Tibial artery (tissue), 4 donors: ENCODE data around the gene TOGARAM2.

Experiments used
- DNase-seq, 2 donors: peaks; one replicate each; pipeline ENCODE4 v3.0.0-alpha.2; 2019
- H3K27ac ChIP-seq, 2 donors: fragments of 200-600 bp; sonication (generic) in 1 of 2; 1 replicate in 1 of 2; 2 replicates in 1 of 2; pipeline ENCODE4 v1.5.1; 2018 to 2019; ENCODE audit warnings: mild to moderate bottlenecking in 1 of 2
- H3K27me3 ChIP-seq, 2 donors: fragments of 200-600 bp; sonication (generic) in 1 of 2; one replicate each; pipeline versions ENCODE4 v1.5.1 to v1.6.0; 2016 to 2019
- H3K36me3 ChIP-seq, 3 donors: fragments of 200-600 bp; sonication (generic) in 2 of 3; one replicate each; pipeline ENCODE4 v1.5.1; 2016 to 2019; ENCODE audit warnings: mild to moderate bottlenecking in 2 of 3
- H3K4me1 ChIP-seq, 4 donors: fragments of 200-600 bp; sonication (generic) in 2 of 4; 1 replicate in 3 of 4; 2 replicates in 1 of 4; pipeline ENCODE4 v1.5.1; 2016 to 2019
- H3K4me3 ChIP-seq, 2 donors: fragments of 200-600 bp; sonication (generic) in 1 of 2; 1 replicate in 1 of 2; 2 replicates in 1 of 2; pipeline ENCODE4 v1.5.1; 2018 to 2019; ENCODE audit warnings: mild to moderate bottlenecking in 2 of 2
- H3K9me3 ChIP-seq, 3 donors: fragments of 200-600 bp; sonication (generic) in 1 of 3; one replicate each; pipeline ENCODE4 v1.5.1; 2016 to 2019
- intact Hi-C: fragments of 100-400 bp; cut with DNase I; formaldehyde crosslinking; loops from one replicate; pipeline ENCODE4 v1.15.0; 2023; ENCODE audit warnings: low total_unique reads
- TF ChIP-seq, protein P1 (sequence below), 2 experiments: fragments of 200-600 bp in 1 of 2; fragments of 450-650 bp in 1 of 2; IDR thresholded peaks; one replicate each; pipeline ENCODE4 v1.5.1; 2017 to 2019; ENCODE audit warnings: antibody characterized with exemption in 2 of 2, mild to moderate bottlenecking in 1 of 2, moderate library complexity in 1 of 2

TOGARAM2 gene

DNA sequence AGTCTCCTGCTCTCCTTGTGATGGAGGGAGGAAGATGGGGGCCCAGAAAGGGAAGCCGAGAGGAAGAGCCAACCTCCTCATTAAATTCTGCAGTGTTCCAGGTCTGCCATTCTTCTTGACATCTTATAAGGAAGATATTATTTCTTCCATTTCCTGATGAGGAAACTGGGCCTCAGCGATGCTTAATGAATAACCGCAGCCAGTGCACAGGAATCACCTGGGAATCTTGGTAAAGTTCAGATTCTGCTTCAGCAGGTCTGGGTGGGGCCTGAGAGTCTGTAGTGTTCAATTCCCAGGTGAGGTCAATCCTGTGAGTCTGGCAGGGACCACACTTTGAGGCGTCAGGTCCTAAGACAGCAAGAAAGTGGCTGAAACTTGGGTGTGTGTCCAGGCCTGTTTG lies 75.9 kb downstream of the TOGARAM2 start:
- Histone ChIP-seq H3K27ac (no peak overlapping the region), H3K9me3 (no peaks in the 10 kb centered on the region), H3K36me3 (no peaks in the 10 kb centered on the region), H3K4me1 (no peaks in the 10 kb centered on the region), H3K27me3 (no peaks in the 10 kb centered on the region), H3K4me3 (no peak overlapping the region)
- DNase-seq: peak in 1 of 2 donors; percentile 24
- TF ChIP-seq, protein P1, sequence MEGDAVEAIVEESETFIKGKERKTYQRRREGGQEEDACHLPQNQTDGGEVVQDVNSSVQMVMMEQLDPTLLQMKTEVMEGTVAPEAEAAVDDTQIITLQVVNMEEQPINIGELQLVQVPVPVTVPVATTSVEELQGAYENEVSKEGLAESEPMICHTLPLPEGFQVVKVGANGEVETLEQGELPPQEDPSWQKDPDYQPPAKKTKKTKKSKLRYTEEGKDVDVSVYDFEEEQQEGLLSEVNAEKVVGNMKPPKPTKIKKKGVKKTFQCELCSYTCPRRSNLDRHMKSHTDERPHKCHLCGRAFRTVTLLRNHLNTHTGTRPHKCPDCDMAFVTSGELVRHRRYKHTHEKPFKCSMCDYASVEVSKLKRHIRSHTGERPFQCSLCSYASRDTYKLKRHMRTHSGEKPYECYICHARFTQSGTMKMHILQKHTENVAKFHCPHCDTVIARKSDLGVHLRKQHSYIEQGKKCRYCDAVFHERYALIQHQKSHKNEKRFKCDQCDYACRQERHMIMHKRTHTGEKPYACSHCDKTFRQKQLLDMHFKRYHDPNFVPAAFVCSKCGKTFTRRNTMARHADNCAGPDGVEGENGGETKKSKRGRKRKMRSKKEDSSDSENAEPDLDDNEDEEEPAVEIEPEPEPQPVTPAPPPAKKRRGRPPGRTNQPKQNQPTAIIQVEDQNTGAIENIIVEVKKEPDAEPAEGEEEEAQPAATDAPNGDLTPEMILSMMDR (IDR thresholded peaks at IDR 0.05): no peak
- intact Hi-C loops: no loop called here

DNA sequence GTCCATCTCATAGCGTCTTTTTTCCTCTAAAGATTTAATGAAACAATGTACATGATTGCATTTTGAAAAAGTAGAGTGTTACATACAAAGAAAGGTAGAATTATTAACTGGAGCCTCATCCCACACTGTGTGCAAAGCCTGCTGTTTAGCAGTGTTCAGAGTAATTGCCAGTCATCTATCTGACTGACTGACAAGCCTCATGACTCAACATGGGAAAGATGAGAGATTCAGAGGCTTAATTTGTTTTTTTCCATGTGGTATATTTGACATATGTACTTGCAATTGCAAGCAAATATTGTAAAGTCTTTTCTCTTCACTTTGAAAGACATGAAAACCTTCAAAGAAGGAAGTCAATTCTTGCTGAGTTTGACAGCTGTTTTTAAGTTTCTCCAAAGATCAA lies 78.5 kb downstream of the TOGARAM2 start:
- no peak for DNase-seq
- no peak overlapping the region for H3K27ac ChIP-seq
- H3K27me3 ChIP-seq: no peaks in the 10 kb centered on the region
- TF ChIP-seq, protein P1 (IDR thresholded peaks at IDR 0.05): no peak
- peaks cover 0 to 15% (median 5%) of the 10 kb centered on the region in 4 donors for H3K4me1 ChIP-seq
- intact Hi-C loops: no loop called here
- H3K9me3 ChIP-seq: no peaks in the 10 kb centered on the region
- H3K4me3 ChIP-seq: no peak overlapping the region
- no peaks in the 10 kb centered on the region for H3K36me3 ChIP-seq

DNA sequence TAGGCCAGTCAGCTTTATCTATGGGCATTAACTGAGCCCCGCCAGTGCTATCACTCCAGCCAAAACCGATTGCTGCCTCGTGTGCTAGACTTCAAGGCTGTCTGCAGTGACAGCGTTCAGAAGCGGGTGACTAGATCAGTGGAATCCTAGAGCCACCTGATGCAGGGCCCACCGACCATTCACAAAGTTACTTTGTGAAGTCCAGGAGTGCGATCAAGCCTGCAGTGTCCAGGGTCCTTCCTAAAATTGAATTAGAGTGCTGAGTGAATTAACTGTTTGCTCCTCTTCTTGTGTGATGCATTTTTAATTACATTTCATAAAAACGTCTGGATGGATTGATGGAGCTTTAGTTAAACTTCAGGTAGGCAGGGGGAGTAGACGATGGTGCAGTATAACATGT lies 79.3 kb downstream of the TOGARAM2 start:
- Histone ChIP-seq H3K9me3 (no peaks in the 10 kb centered on the region), H3K36me3 (no peaks in the 10 kb centered on the region), H3K4me3 (no peak overlapping the region), H3K4me1 (peaks cover 0 to 23% (median 8%) of the 10 kb centered on the region in 4 donors), H3K27me3 (no peaks in the 10 kb centered on the region), H3K27ac (no peak overlapping the region)
- TF ChIP-seq, protein P1 (IDR thresholded peaks at IDR 0.05): no peak
- DNase-seq: peak in 1 of 2 donors; percentile 12
- intact Hi-C loops: no loop called here

DNA sequence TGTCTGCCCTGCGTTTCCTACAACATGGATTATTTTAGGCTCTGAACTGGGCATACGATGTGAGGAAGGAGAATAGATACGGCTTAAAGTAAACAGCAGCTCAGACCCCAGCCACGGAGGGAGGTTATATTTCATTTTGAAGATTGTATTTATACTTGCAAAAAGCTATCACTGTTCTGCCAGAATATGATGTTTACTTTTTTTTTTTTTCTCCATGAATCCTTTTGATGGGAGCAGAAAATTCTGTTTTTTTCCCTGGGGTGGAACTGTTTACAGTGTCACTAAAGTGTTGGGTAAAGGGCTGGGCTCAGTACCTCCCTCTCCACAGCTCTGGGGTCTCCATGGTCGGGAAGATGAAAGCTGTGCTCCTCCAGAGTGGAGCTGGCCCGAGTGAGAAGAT lies 80.1 kb downstream of the TOGARAM2 start:
- peak in 1 of 2 donors; percentile 6 for DNase-seq
- TF ChIP-seq, protein P1 (IDR thresholded peaks at IDR 0.05): no peak
- peaks cover 0 to 24% (median 12%) of the 10 kb centered on the region in 4 donors for H3K4me1 ChIP-seq
- H3K9me3 ChIP-seq: no peaks in the 10 kb centered on the region
- intact Hi-C loops: no loop called here
- no peak overlapping the region for H3K4me3 ChIP-seq
- no peak overlapping the region for H3K27ac ChIP-seq
- H3K27me3 ChIP-seq: no peaks in the 10 kb centered on the region
- no peaks in the 10 kb centered on the region for H3K36me3 ChIP-seq

DNA sequence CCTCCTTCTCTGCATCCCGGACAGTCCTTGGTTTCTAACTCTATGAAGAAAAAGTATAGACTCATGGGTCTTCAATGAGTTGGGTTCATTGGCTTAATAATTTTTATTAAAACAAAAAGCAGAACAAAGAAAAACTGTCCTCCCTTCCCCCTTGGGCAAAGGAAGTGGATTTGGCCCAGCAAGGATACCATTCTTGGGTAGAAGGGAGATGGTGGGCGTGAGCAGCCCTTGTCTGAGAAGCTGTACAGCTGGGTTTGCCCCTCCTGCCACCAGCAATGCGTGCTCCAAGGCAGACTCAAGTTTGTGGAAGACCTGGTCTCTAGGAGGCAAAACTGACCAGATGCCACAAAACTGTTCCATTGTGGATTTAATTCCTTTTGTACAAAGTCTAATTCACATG lies 80.5 kb downstream of the TOGARAM2 start:
- Histone ChIP-seq H3K9me3 (no peaks in the 10 kb centered on the region), H3K4me1 (peaks cover 0 to 28% (median 12%) of the 10 kb centered on the region in 4 donors), H3K36me3 (no peaks in the 10 kb centered on the region), H3K27me3 (no peaks in the 10 kb centered on the region), H3K4me3 (no peak overlapping the region), H3K27ac (no peak overlapping the region)
- intact Hi-C loops: no loop called here
- DNase-seq: no peak
- TF ChIP-seq, protein P1 (IDR thresholded peaks at IDR 0.05): no peak

DNA sequence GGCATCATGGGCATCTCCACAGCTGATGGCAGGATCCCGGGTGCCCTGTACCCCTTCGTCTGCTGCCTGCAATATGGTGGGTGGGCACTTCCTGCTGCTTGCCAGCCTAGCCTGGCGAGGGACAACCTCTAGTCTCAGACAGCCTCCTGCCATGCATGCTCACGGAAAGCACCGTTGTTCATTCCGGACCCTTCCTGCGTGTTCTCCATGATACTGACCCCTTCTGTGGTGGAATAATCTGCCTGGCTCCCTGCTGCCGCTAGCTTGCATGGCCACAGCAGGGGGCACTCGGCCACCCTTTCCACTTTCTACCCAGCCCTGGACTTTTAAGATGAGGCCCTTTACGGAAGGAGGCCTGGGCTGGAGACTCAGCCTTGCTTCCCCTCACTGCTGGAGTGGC lies 81.3 kb downstream of the TOGARAM2 start:
- DNase-seq: no peak
- TF ChIP-seq, protein P1 (IDR thresholded peaks at IDR 0.05): no peak
- Histone ChIP-seq H3K27ac (no peak overlapping the region), H3K27me3 (no peaks in the 10 kb centered on the region), H3K36me3 (no peaks in the 10 kb centered on the region), H3K4me1 (peaks cover 0 to 29% (median 12%) of the 10 kb centered on the region in 4 donors), H3K9me3 (no peaks in the 10 kb centered on the region), H3K4me3 (no peak overlapping the region)
- intact Hi-C loops: no loop called here
